ENCODE measurements around the gene TUBB2B.
"Not testable (repeated sequence)": the region's sequence is repeated elsewhere in the genome, so short reads cannot be mapped to it uniquely, and the experiment has no call there.

Gene TUBB2B

GRCh38 chr6:3186974-3187382, 40.5 kb downstream of the TUBB2B start:
- DNase-seq (ENCODE audit: low spot score), result no peak

GRCh38 chr6:3183066-3183465, 44.4 kb downstream of the TUBB2B start:
- no peak for DNase-seq (ENCODE audit: low spot score)

- no peak for DNase-seq (ENCODE audit: low spot score)
These were observed 46.3 kb downstream of the TUBB2B start for GRCh38 chr6:3181105-3181504.

- not testable (repeated sequence) for DNase-seq (ENCODE audit: low spot score)
These were observed 47.5 kb downstream of the TUBB2B start for GRCh38 chr6:3179945-3180344.

GRCh38 chr6:3178666-3179065, 48.8 kb downstream of the TUBB2B start:
- not testable (repeated sequence) for DNase-seq (ENCODE audit: low spot score)

- DNase-seq (ENCODE audit: low spot score), result no peak
These were observed 50.7 kb downstream of the TUBB2B start for GRCh38 chr6:3176562-3177355.

- no peak for DNase-seq (ENCODE audit: low spot score)
These were observed 51.6 kb downstream of the TUBB2B start for GRCh38 chr6:3175715-3176402.
